AG09309 (cell line): ENCODE results near the gene EPHB1.

Experiments
- DNase-seq: peaks from one replicate; pipeline ENCODE4 v3.0.0-alpha.2; 2010; ENCODE audit warnings: low read depth
- H3K4me3 ChIP-seq: 2 replicates; pipeline ENCODE4 v1.5.1; 2011; ENCODE audit warnings: mild to moderate bottlenecking, low read depth, low read length, moderate library complexity; ENCODE audit not compliant: control insufficient read depth
- CTCF ChIP-seq: IDR thresholded peaks from 2 replicates; pipeline ENCODE4 v1.5.1; 2011; ENCODE audit warnings: mild to moderate bottlenecking, low read depth, low read length, inconsistent platforms; ENCODE audit not compliant: insufficient read depth, control insufficient read depth; ENCODE audit errors: missing control alignments

EPHB1 gene

DNA sequence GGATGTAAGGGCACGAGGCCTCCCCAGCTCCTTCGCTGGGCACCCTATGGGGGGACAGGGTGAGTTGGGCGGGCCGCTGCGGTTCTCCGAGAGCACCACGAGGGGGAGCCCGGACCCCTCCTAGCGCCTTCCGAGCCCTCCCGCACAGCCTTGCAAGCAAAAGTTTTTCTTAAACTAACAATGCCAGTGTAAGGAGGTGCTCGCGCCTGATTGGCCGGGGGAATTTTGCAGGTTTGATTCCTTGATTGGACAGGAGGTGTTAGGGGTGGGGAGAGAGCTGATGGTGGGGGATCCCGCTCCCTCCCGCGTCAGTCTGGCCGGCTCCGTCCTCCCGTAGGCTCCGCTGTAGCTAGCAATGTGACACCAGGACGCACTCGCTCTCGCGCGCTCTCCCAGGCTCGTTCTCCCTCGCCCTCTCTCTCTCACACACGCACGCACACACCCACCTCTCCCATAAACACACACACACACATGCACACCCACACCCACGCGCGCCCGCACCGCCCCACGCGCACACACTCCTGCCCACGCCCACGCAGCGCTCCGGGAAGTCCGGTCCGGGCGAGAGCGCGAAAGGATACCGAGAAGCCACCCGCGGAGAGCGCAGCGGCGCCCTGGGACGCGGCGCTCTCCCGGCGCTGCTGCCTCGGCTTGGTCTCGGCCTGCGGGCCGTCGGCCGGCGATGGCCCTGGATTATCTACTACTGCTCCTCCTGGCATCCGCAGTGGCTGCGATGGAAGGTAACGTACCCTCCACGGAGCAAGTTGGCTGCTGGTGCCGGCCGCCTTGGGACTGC is at the start of gene EPHB1:
Gene EPHB1 (plus strand): TSS at position 311 of the 796 bp plus-strand sequence.
- peak within 1 kb of the TSS; percentile 67 for H3K4me3 ChIP-seq
- peak; percentile 84 for DNase-seq
- TF ChIP-seq CTCF, result peak; percentile 99

DNA sequence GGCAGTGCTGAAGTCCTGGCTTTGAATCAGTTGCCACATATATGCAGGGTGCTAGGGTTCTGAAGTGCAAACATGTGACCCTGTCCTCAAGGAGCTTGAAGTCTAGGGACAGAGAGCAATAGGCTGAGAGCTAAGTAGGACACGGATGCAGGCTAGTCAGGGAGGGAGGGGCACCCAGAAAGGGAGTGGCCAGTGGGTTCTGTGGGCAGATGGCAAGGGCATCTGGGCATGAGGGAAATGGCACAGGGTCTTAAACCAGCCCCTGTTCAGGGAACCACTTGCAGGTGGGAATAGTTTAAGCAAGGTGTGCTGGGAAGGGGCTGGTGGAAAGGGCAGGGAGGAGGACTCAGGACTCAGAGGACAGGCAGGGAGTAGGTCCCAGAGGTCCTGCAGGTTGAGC is 46.4 kb upstream of the EPHB1 start:
- no peak for TF ChIP-seq CTCF
- no peak overlapping the region for H3K4me3 ChIP-seq
- DNase-seq, result no peak

DNA sequence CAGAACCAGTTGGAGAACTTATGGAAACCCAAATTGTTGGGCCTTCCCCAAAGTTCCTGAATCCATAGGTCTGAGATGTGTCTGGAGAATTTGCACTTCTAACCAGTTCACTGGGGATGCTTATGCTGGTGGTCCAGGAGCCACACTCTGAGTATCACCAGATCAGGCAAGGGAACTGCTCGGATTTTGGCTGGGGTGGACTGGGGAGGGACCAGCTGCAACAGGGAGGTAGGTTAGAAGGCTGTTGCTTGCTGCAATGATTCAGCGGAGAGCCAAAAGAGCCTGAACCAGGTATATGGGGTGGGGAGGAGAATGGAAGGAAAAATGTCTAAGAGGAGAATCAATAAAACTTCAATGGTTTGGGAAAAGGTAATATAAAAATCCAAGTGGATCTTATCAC is 45.9 kb upstream of the EPHB1 start:
- TF ChIP-seq CTCF, result no peak
- no peak for DNase-seq
- H3K4me3 ChIP-seq, result no peak overlapping the region

DNA sequence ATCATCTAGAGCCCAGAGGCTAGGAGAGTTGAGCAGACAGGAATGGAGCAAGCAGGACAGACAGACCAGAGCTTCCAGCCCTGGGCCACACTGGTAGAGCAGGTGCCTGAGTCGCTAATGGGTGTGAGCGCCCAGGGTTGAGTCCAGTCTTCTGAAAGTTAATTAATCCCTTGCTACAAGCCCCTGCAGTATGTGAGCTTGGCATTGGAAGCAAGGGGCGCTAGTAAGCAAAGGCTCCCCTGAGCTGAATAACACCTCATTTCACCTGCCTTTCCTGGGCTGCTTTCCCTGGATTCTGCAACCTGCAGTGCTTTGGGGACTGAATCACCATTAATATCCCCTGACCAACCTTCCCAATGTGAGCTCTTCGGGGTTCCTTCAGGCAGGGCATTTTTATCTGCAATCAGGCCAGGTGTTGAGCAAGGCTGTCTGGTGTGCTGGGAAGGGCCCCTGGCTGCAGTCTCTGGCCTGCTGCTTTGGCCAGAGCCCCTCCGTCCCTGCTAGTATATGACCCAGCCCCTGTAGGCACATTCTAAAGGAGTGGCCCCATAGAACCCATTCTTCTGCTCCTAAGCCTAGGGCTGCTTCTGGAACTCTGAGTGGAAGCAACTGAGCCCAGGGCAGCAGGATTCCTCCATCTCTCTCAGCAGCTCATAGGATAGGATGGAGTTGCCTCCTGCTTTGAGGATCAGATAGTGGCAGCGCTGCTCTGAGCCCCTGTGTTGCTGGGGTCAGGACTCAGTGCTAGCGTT is 45.1 kb upstream of the EPHB1 start:
- TF ChIP-seq CTCF, result no peak
- no peak overlapping the region for H3K4me3 ChIP-seq
- no peak for DNase-seq

GRCh38 chr3:134751831-134752230 is 43.2 kb upstream of the EPHB1 start:
- TF ChIP-seq CTCF, result no peak
- no peak for DNase-seq
- H3K4me3 ChIP-seq, result no peak overlapping the region

GRCh38 chr3:134752761-134753461 is 42.1 kb upstream of the EPHB1 start:
- no peak for TF ChIP-seq CTCF
- DNase-seq, result no peak
- no peak overlapping the region for H3K4me3 ChIP-seq
